ENCODE measurements around the gene STXBP1. TPM values are rescaled to one million over a fixed set of nuclear protein-coding genes. Genes with fewer than 3 reads are reported as not detected.
A peak's percentile ranks its signal among the peaks of the same experiment; 100 is the strongest.

The STXBP1 gene
- polyA plus RNA-seq, 3 donors: 0.27 to 0.59 TPM; not detected in 1

GRCh38 chr9:127712867-127713266, 100.8 kb downstream of the STXBP1 start:
- peaks cover 2% of the 10 kb centered on the region in 2 donors for H3K36me3 Mint-ChIP-seq
- H3K27me3 ChIP-seq (ENCODE audit: control insufficient read depth in 2 of 2, insufficient read depth in 2 of 2, low read length in 2 of 2): peaks cover 0 to 2% of the 10 kb centered on the region in 2 donors
- no peak for DNase-seq
- H3K27me3 Mint-ChIP-seq (ENCODE audit: low read depth in 3 of 3): peaks cover 11 to 27% (median 17%) of the 10 kb centered on the region in 3 donors
- H3K9me3 ChIP-seq (replicated peaks in 1 of 2; ENCODE audit: control insufficient read depth in 1 of 2, insufficient read depth in 1 of 2, low read length in 2 of 2): peaks cover 0 to 2% of the 10 kb centered on the region in 2 donors
- H3K79me2 ChIP-seq (ENCODE audit: insufficient read depth, low read length): no peaks in the 10 kb centered on the region
- H3K27ac Mint-ChIP-seq: no peak overlapping the region
- no peaks in the 10 kb centered on the region for H4K20me1 ChIP-seq (ENCODE audit: insufficient read depth, low read length)
- no peak overlapping the region for H3K4me2 ChIP-seq (replicated peaks; ENCODE audit: extremely low read depth, low read length, poor library complexity, severe bottlenecking)
- WGBS (ENCODE audit: insufficient coverage): 97% methylated on average over 7 of the region's 10 CpGs
- H3K27ac ChIP-seq (ENCODE audit: low read depth in 1 of 2, low read length in 2 of 2): no peak overlapping the region
- no peak overlapping the region for H3K9ac ChIP-seq (ENCODE audit: insufficient read depth, low read length, poor library complexity, severe bottlenecking)
- H3K4me1 Mint-ChIP-seq: peaks cover 18% of the 10 kb centered on the region
- H3K4me3 ChIP-seq (replicated peaks in 1 of 3; ENCODE audit: low read depth in 2 of 3, low read length in 3 of 3): no peak overlapping the region
- peaks cover 19 to 28% of the 10 kb centered on the region in 2 donors for H3K4me1 ChIP-seq (ENCODE audit: control insufficient read depth in 1 of 2, insufficient read depth in 2 of 2, low read length in 2 of 2)
- no peaks in the 10 kb centered on the region for H3K36me3 ChIP-seq (replicated peaks in 1 of 2; ENCODE audit: control insufficient read depth in 1 of 2, insufficient read depth in 2 of 2, low read length in 2 of 2)
- intact Hi-C loops (cut with micrococcal nuclease): no loop called here
- H3K9me3 Mint-ChIP-seq: peaks cover 2 to 7% (median 5%) of the 10 kb centered on the region in 7 donors
- H3K4me3 Mint-ChIP-seq: no peak overlapping the region
- H2AFZ ChIP-seq (ENCODE audit: insufficient read depth, low read depth, low read length, poor library complexity, severe bottlenecking): no peak overlapping the region
- TF ChIP-seq, protein P1, sequence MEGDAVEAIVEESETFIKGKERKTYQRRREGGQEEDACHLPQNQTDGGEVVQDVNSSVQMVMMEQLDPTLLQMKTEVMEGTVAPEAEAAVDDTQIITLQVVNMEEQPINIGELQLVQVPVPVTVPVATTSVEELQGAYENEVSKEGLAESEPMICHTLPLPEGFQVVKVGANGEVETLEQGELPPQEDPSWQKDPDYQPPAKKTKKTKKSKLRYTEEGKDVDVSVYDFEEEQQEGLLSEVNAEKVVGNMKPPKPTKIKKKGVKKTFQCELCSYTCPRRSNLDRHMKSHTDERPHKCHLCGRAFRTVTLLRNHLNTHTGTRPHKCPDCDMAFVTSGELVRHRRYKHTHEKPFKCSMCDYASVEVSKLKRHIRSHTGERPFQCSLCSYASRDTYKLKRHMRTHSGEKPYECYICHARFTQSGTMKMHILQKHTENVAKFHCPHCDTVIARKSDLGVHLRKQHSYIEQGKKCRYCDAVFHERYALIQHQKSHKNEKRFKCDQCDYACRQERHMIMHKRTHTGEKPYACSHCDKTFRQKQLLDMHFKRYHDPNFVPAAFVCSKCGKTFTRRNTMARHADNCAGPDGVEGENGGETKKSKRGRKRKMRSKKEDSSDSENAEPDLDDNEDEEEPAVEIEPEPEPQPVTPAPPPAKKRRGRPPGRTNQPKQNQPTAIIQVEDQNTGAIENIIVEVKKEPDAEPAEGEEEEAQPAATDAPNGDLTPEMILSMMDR (IDR thresholded peaks at IDR 0.05): no peak

GRCh38 chr9:127714020-127714750, 102.1 kb downstream of the STXBP1 start:
- intact Hi-C loops (cut with micrococcal nuclease): no loop called here
- H3K9me3 Mint-ChIP-seq: peaks cover 0 to 1% (median 0%) of the 10 kb centered on the region in 7 donors
- H3K4me1 ChIP-seq (ENCODE audit: control insufficient read depth in 1 of 2, insufficient read depth in 2 of 2, low read length in 2 of 2): peaks cover 19 to 30% of the 10 kb centered on the region in 2 donors

More at GRCh38 chr9:127714020-127714750, 102.1 kb downstream of the STXBP1 start:
- Histone ChIP-seq H3K4me2 (replicated peaks; ENCODE audit: extremely low read depth, low read length, poor library complexity, severe bottlenecking) (peak overlapping the region; percentile 98), H3K36me3 (replicated peaks in 1 of 2; ENCODE audit: control insufficient read depth in 1 of 2, insufficient read depth in 2 of 2, low read length in 2 of 2) (no peaks in the 10 kb centered on the region), H3K9me3 (replicated peaks in 1 of 2; ENCODE audit: control insufficient read depth in 1 of 2, insufficient read depth in 1 of 2, low read length in 2 of 2) (no peaks in the 10 kb centered on the region), H3K9ac (ENCODE audit: insufficient read depth, low read length, poor library complexity, severe bottlenecking) (no peak overlapping the region), H3K27ac (ENCODE audit: low read depth in 1 of 2, low read length in 2 of 2) (no peak overlapping the region), H2AFZ (ENCODE audit: insufficient read depth, low read depth, low read length, poor library complexity, severe bottlenecking) (no peak overlapping the region), H4K20me1 (ENCODE audit: insufficient read depth, low read length) (no peaks in the 10 kb centered on the region), H3K4me3 (replicated peaks in 1 of 3; ENCODE audit: low read depth in 2 of 3, low read length in 3 of 3) (peak overlapping the region in 1 of 3 experiments; percentile 42), H3K79me2 (ENCODE audit: insufficient read depth, low read length) (no peaks in the 10 kb centered on the region), H3K27me3 (ENCODE audit: control insufficient read depth in 2 of 2, insufficient read depth in 2 of 2, low read length in 2 of 2) (peaks cover 0 to 2% of the 10 kb centered on the region in 2 donors)
- H3K4me1 Mint-ChIP-seq: peaks cover 20% of the 10 kb centered on the region
- H3K4me3 Mint-ChIP-seq: peak overlapping the region; percentile 66 to 77
- H3K27ac Mint-ChIP-seq: peak overlapping the region in 3 of 7 donors; percentile 25 to 74 (median 62)
- no peak for DNase-seq
- no peaks in the 10 kb centered on the region for H3K36me3 Mint-ChIP-seq
- 88% methylated on average over 15 of the region's 19 CpGs for WGBS (ENCODE audit: insufficient coverage)
- peaks cover 11 to 25% (median 15%) of the 10 kb centered on the region in 3 donors for H3K27me3 Mint-ChIP-seq (ENCODE audit: low read depth in 3 of 3)
- TF ChIP-seq, protein P1 (IDR thresholded peaks at IDR 0.05): no peak
